ENCODE data around the gene TMEM245. TPM values are rescaled to one million over a fixed set of nuclear protein-coding genes. Genes with fewer than 3 reads are reported as not detected.

Gene TMEM245
- total RNA-seq, 1 experiment from 2014 or later: 54.0 TPM

DNA sequence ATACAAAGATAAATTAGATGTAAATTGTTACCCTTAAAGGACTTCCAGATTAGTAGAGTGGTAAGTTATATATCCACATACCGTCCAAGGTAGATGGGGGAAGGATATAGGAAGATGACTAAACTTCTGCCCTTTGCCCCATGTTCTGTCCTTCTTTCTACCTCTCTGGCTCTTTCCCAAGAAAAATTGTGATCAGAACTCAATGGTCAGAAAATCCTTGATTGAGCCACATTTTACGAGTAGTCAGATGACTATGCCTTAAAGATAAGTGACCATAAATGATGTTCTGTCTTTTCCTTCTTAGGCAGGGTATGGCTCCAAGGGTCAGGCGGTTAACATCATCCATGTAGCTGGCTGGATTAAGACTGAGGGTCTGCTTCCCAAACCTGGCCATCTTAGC lies 42.9 kb upstream of the TMEM245 start:
- Histone ChIP-seq H3K9me3 (ENCODE audit: control insufficient read depth, insufficient read depth, low read depth, low read length) (no peaks in the 10 kb centered on the region), H3K36me3 (ENCODE audit: control insufficient read depth, insufficient read depth, low read length) (no peaks in the 10 kb centered on the region), H3K27ac (ENCODE audit: low read length) (no peak overlapping the region), H3K27me3 (ENCODE audit: control insufficient read depth, insufficient read depth, low read length) (no peaks in the 10 kb centered on the region), H3K4me1 (ENCODE audit: control insufficient read depth, insufficient read depth, low read length) (no peaks in the 10 kb centered on the region), H3K4me3 (ENCODE audit: low read depth in 2 of 2, low read length in 2 of 2) (no peak overlapping the region)
- TF ChIP-seq, protein P1, sequence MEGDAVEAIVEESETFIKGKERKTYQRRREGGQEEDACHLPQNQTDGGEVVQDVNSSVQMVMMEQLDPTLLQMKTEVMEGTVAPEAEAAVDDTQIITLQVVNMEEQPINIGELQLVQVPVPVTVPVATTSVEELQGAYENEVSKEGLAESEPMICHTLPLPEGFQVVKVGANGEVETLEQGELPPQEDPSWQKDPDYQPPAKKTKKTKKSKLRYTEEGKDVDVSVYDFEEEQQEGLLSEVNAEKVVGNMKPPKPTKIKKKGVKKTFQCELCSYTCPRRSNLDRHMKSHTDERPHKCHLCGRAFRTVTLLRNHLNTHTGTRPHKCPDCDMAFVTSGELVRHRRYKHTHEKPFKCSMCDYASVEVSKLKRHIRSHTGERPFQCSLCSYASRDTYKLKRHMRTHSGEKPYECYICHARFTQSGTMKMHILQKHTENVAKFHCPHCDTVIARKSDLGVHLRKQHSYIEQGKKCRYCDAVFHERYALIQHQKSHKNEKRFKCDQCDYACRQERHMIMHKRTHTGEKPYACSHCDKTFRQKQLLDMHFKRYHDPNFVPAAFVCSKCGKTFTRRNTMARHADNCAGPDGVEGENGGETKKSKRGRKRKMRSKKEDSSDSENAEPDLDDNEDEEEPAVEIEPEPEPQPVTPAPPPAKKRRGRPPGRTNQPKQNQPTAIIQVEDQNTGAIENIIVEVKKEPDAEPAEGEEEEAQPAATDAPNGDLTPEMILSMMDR (IDR thresholded peaks at IDR 0.05): no peak
- no peak for TF ChIP-seq SIN3A (IDR thresholded peaks at IDR 0.05; ENCODE audit: borderline replicate concordance, insufficient read depth, low read depth, low read length)
- TF ChIP-seq POLR2AphosphoS5 (IDR thresholded peaks at IDR 0.05; ENCODE audit: low read depth, low read length): no peak
- TF ChIP-seq, protein P2, sequence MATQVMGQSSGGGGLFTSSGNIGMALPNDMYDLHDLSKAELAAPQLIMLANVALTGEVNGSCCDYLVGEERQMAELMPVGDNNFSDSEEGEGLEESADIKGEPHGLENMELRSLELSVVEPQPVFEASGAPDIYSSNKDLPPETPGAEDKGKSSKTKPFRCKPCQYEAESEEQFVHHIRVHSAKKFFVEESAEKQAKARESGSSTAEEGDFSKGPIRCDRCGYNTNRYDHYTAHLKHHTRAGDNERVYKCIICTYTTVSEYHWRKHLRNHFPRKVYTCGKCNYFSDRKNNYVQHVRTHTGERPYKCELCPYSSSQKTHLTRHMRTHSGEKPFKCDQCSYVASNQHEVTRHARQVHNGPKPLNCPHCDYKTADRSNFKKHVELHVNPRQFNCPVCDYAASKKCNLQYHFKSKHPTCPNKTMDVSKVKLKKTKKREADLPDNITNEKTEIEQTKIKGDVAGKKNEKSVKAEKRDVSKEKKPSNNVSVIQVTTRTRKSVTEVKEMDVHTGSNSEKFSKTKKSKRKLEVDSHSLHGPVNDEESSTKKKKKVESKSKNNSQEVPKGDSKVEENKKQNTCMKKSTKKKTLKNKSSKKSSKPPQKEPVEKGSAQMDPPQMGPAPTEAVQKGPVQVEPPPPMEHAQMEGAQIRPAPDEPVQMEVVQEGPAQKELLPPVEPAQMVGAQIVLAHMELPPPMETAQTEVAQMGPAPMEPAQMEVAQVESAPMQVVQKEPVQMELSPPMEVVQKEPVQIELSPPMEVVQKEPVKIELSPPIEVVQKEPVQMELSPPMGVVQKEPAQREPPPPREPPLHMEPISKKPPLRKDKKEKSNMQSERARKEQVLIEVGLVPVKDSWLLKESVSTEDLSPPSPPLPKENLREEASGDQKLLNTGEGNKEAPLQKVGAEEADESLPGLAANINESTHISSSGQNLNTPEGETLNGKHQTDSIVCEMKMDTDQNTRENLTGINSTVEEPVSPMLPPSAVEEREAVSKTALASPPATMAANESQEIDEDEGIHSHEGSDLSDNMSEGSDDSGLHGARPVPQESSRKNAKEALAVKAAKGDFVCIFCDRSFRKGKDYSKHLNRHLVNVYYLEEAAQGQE (IDR thresholded peaks at IDR 0.05; ENCODE audit: insufficient read depth in 1 of 2, low read depth in 2 of 2, low read length in 1 of 2): no peak
- TF ChIP-seq TCF7L2 (IDR thresholded peaks at IDR 0.05; ENCODE audit: low read depth, low read length): no peak
- in situ Hi-C loops (cut with HindIII; ENCODE audit: low pct_unique_long_range_greater_than_20kb, low sequenced_read_pairs) (no loop called here), intact Hi-C loops (cut with micrococcal nuclease; ENCODE audit: unreplicated experiment) (no loop called here)
- ATAC-seq (no peak), DNase-seq (ENCODE audit: low read depth, low spot score) (no peak)
- POLR2A ChIA-PET: interaction anchor here (0.6 kb wide), 1 partner anchor 9 kb away, joined by 3 read pairs; no protein-coding TSS in a partner anchor
- CTCF ChIA-PET: no interaction called here
- BruUV-seq (replicated peaks): no TSS peak

DNA sequence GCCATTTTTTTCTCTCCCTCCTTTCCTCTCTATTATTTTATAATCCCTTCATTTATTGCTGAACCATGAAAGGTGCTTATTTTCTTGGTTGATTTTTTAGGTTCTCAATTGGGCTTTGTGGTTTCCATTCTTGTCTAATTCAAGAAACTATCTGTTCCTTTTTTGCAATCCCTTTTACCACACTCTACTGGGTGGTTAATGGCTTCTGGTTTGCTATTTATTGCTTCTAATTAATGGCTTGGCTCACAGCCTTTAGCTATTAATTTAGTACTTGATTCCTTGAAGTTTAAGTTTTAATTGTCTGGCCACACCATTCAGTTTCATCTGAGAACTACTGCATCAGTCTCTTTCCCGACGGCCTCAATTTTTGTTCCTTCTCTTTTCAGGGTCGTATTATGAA lies 41.7 kb upstream of the TMEM245 start:
- no TSS peak for BruUV-seq (replicated peaks)
- ChIA-PET POLR2A (no interaction called here), CTCF (interaction anchor here (0.7 kb wide), 1 partner anchor 22 kb away, joined by 3 read pairs; no protein-coding TSS in a partner anchor)
- in situ Hi-C loops (cut with HindIII; ENCODE audit: low pct_unique_long_range_greater_than_20kb, low sequenced_read_pairs): no loop called here
- no peak overlapping the region for H3K27ac ChIP-seq (ENCODE audit: low read length)
- no peaks in the 10 kb centered on the region for H3K9me3 ChIP-seq (ENCODE audit: control insufficient read depth, insufficient read depth, low read depth, low read length)
- no peaks in the 10 kb centered on the region for H3K4me1 ChIP-seq (ENCODE audit: control insufficient read depth, insufficient read depth, low read length)
- intact Hi-C loops (cut with micrococcal nuclease; ENCODE audit: unreplicated experiment): no loop called here
- no peak overlapping the region for H3K4me3 ChIP-seq (ENCODE audit: low read depth in 2 of 2, low read length in 2 of 2)
- ATAC-seq: no peak
- no peaks in the 10 kb centered on the region for H3K36me3 ChIP-seq (ENCODE audit: control insufficient read depth, insufficient read depth, low read length)
- DNase-seq (ENCODE audit: low read depth, low spot score): no peak
- TF ChIP-seq, protein P2 (IDR thresholded peaks at IDR 0.05; ENCODE audit: insufficient read depth in 1 of 2, low read depth in 2 of 2, low read length in 1 of 2): no peak
- TF ChIP-seq, protein P1 (IDR thresholded peaks at IDR 0.05): no peak
- TF ChIP-seq SIN3A (IDR thresholded peaks at IDR 0.05; ENCODE audit: borderline replicate concordance, insufficient read depth, low read depth, low read length): no peak
- no peaks in the 10 kb centered on the region for H3K27me3 ChIP-seq (ENCODE audit: control insufficient read depth, insufficient read depth, low read length)

Measured in Panc1 (cell line).